GM12873 (cell line): ENCODE data around the gene PTPRE.

ENCODE experiments used
- CTCF ChIP-seq: IDR thresholded peaks from 2 replicates; pipeline ENCODE4 v1.5.1; 2012; ENCODE audit warnings: low read depth, mild to moderate bottlenecking, moderate library complexity, low read length, control low read depth; ENCODE audit not compliant: insufficient read depth; ENCODE audit errors: missing control alignments

Gene PTPRE

GRCh38 chr10:128003521-128003920, 96.6 kb downstream of the PTPRE start:
- TF ChIP-seq CTCF = no peak

GRCh38 chr10:128005858-128006257, 99.0 kb downstream of the PTPRE start:
- no peak for TF ChIP-seq CTCF

- no peak for TF ChIP-seq CTCF
These were observed 100.2 kb downstream of the PTPRE start for GRCh38 chr10:128007056-128007455.

GRCh38 chr10:128007971-128008370, 101.1 kb downstream of the PTPRE start:
- TF ChIP-seq CTCF = no peak

- TF ChIP-seq CTCF = no peak
These were observed 101.8 kb downstream of the PTPRE start for GRCh38 chr10:128008521-128009250.

GRCh38 chr10:128009372-128010126, 102.6 kb downstream of the PTPRE start:
- no peak for TF ChIP-seq CTCF
